ENCODE measurements around the gene RNF113B.

The RNF113B gene

DNA sequence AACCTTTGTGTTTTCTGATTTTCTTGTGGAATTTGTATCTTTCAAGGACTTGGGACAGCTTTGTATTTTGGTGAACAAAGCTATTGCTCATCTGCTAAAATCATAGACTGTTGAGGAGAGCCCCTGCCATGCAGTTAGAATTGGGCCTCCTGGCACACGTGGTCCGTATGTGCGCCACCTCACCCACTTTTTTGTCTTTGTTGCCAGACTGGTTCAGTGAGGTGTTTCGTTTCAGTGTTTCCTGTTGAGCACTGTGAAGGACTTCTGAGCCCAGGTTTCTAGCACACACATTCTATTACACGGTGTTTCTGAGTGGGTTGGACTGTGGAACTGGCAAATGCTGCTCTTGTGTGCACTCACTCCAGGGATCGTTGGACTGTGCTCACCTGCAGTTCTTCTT, 37.6 kb upstream of the RNF113B start:
- peak overlapping the region; percentile 24 for H3K27ac ChIP-seq
- H3K27me3 ChIP-seq (ENCODE audit: control insufficient read depth, insufficient read depth, low read length): no peaks in the 10 kb centered on the region
- H3K4me3 ChIP-seq (ENCODE audit: low read depth, low read length): no peak overlapping the region
- no peaks in the 10 kb centered on the region for H3K36me3 ChIP-seq (ENCODE audit: control insufficient read depth, insufficient read depth, low read length)
- no peak overlapping the region for H3K9ac ChIP-seq
- no peaks in the 10 kb centered on the region for H3K9me3 ChIP-seq (ENCODE audit: control insufficient read depth, low read length)
- no peaks in the 10 kb centered on the region for H3K79me2 ChIP-seq
- no peak overlapping the region for H3K4me2 ChIP-seq (ENCODE audit: low read length)
- H2AFZ ChIP-seq: no peak overlapping the region
- no peak for TF ChIP-seq CTCF (IDR thresholded peaks at IDR 0.05)
- peaks cover 5% of the 10 kb centered on the region for H3K4me1 ChIP-seq

DNA sequence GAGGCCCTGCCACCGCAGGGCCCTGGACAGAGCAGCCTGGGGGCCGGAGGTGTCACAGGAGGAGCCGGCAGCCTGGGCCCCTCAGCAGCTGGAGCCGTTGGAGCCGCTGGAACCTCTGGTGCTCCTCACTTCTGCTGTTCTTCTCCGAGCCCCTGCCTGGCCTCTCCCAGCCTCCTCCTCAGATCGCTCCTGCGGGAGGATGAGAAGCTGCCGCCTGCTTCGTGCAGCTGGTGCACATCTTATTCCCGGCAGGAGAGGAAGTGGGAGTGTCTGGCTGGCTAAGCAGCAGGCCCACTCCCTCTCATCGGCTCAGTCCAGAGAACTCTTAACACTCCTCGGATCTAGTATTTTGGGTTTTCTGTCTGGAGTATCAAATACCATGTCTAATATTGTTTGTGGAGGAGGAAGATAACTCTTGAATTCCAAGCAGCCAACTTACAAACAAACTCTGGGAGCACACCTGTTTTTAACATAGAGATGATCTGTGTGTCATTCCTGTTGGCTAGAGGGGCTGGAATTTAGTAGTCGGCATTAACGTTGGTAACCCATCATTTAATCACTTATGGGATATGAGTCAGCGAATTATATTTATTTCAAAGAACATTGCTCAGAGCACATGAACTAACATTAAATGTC, 37.1 kb upstream of the RNF113B start:
- Histone ChIP-seq H3K27me3 (ENCODE audit: control insufficient read depth, insufficient read depth, low read length) (no peaks in the 10 kb centered on the region), H3K9me3 (ENCODE audit: control insufficient read depth, low read length) (no peaks in the 10 kb centered on the region), H3K4me1 (peaks cover 5% of the 10 kb centered on the region), H3K4me2 (ENCODE audit: low read length) (no peak overlapping the region), H2AFZ (no peak overlapping the region), H3K36me3 (ENCODE audit: control insufficient read depth, insufficient read depth, low read length) (no peaks in the 10 kb centered on the region), H3K27ac (no peak overlapping the region), H3K9ac (no peak overlapping the region), H3K79me2 (no peaks in the 10 kb centered on the region), H3K4me3 (ENCODE audit: low read depth, low read length) (no peak overlapping the region)
- no peak for TF ChIP-seq CTCF (IDR thresholded peaks at IDR 0.05)

DNA sequence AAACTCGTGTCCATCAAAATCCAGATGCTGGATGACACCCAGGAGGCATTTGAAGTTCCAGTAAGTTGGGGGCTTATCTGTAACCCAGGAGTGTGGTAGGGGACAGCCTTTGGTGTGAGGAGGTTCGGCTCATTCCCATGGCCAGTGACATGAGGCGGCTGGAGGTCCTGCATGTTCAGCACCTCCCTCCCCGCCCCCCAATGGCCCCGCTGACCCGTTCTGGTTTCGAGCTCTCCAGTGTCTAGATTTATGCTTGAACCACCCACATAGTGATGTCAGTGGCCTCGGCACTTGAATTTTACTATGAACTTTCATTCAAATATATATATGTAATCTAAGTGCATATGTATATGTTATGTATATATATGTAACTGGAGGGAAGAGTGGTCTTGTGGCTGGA, 36.3 kb upstream of the RNF113B start:
- TF ChIP-seq CTCF (IDR thresholded peaks at IDR 0.05): no peak
- H3K9me3 ChIP-seq (ENCODE audit: control insufficient read depth, low read length): no peaks in the 10 kb centered on the region
- H3K27ac ChIP-seq: no peak overlapping the region
- H3K27me3 ChIP-seq (ENCODE audit: control insufficient read depth, insufficient read depth, low read length): no peaks in the 10 kb centered on the region
- H3K4me1 ChIP-seq: peaks cover 5% of the 10 kb centered on the region
- no peaks in the 10 kb centered on the region for H3K36me3 ChIP-seq (ENCODE audit: control insufficient read depth, insufficient read depth, low read length)
- H2AFZ ChIP-seq: no peak overlapping the region
- no peak overlapping the region for H3K9ac ChIP-seq
- no peak overlapping the region for H3K4me2 ChIP-seq (ENCODE audit: low read length)
- H3K79me2 ChIP-seq: no peaks in the 10 kb centered on the region
- H3K4me3 ChIP-seq (ENCODE audit: low read depth, low read length): no peak overlapping the region

- Histone ChIP-seq H3K79me2 (no peaks in the 10 kb centered on the region), H3K9ac (no peak overlapping the region), H3K9me3 (ENCODE audit: control insufficient read depth, low read length) (no peaks in the 10 kb centered on the region), H3K27ac (no peak overlapping the region), H2AFZ (no peak overlapping the region), H3K27me3 (ENCODE audit: control insufficient read depth, insufficient read depth, low read length) (no peaks in the 10 kb centered on the region), H3K4me3 (ENCODE audit: low read depth, low read length) (no peak overlapping the region), H3K4me2 (ENCODE audit: low read length) (no peak overlapping the region), H3K36me3 (ENCODE audit: control insufficient read depth, insufficient read depth, low read length) (no peaks in the 10 kb centered on the region), H3K4me1 (peaks cover 5% of the 10 kb centered on the region)
- TF ChIP-seq CTCF (IDR thresholded peaks at IDR 0.05): no peak
Measured at GRCh38 chr13:98212763-98213162, 35.7 kb upstream of the RNF113B start.

GRCh38 chr13:98208606-98209005, 31.5 kb upstream of the RNF113B start:
- Histone ChIP-seq H3K79me2 (peaks cover 2% of the 10 kb centered on the region), H3K4me1 (no peaks in the 10 kb centered on the region), H3K4me2 (ENCODE audit: low read length) (no peak overlapping the region), H3K27ac (no peak overlapping the region), H3K9me3 (ENCODE audit: control insufficient read depth, low read length) (no peaks in the 10 kb centered on the region), H3K27me3 (ENCODE audit: control insufficient read depth, insufficient read depth, low read length) (no peaks in the 10 kb centered on the region), H3K4me3 (ENCODE audit: low read depth, low read length) (no peak overlapping the region), H3K36me3 (ENCODE audit: control insufficient read depth, insufficient read depth, low read length) (no peaks in the 10 kb centered on the region), H3K9ac (no peak overlapping the region), H2AFZ (no peak overlapping the region)
- TF ChIP-seq CTCF (IDR thresholded peaks at IDR 0.05): no peak

Measured in parathyroid adenoma (tissue), 2 donors.